DMS 273 (cell line): ENCODE results near the gene OSTF1.

Source experiments
- DNase-seq: peaks from one replicate; lab custom pipeline; 2025; ENCODE audit not compliant: unreplicated experiment; lab: John Stamatoyannopoulos, UW

OSTF1 gene

GRCh38 chr9:75161116-75161857 lies 73.0 kb downstream of the OSTF1 start:
- no peak for DNase-seq

GRCh38 chr9:75163764-75164163 lies 75.5 kb downstream of the OSTF1 start:
- DNase-seq, result no peak

GRCh38 chr9:75164573-75164972 lies 76.3 kb downstream of the OSTF1 start:
- DNase-seq, result no peak

- DNase-seq, result no peak
Observed at GRCh38 chr9:75167281-75167680, 79.0 kb downstream of the OSTF1 start.

GRCh38 chr9:75168270-75169178 lies 80.2 kb downstream of the OSTF1 start:
- no peak for DNase-seq

GRCh38 chr9:75169623-75170022 lies 81.3 kb downstream of the OSTF1 start:
- DNase-seq, result no peak

GRCh38 chr9:75170898-75171360 lies 82.6 kb downstream of the OSTF1 start:
- no peak for DNase-seq

- DNase-seq, result no peak
Observed at GRCh38 chr9:75175395-75175794, 87.1 kb downstream of the OSTF1 start.

- no peak for DNase-seq
Observed at GRCh38 chr9:75176037-75176436, 87.7 kb downstream of the OSTF1 start.

GRCh38 chr9:75181750-75182149 lies 93.4 kb downstream of the OSTF1 start:
- DNase-seq, result no peak

GRCh38 chr9:75183306-75183705 lies 95.0 kb downstream of the OSTF1 start:
- no peak for DNase-seq

- DNase-seq, result no peak
Observed at GRCh38 chr9:75184471-75184870, 96.2 kb downstream of the OSTF1 start.

GRCh38 chr9:75185585-75186170 lies 97.4 kb downstream of the OSTF1 start:
- DNase-seq, result peak; percentile 46

- DNase-seq, result peak; percentile 37
Observed at GRCh38 chr9:75186767-75187380, 98.6 kb downstream of the OSTF1 start.

GRCh38 chr9:75188756-75189155 lies 100.4 kb downstream of the OSTF1 start:
- DNase-seq, result no peak

- peak; percentile 2 for DNase-seq
Observed at GRCh38 chr9:75190762-75191161, 102.4 kb downstream of the OSTF1 start.
